ENCODE measurements around the gene FGFR3.

The FGFR3 gene

GRCh38 chr4:1808396-1808795, 15.3 kb downstream of the FGFR3 start:
- Mint-ChIP-seq H3K27me3 (no peaks in the 10 kb centered on the region), H3K9me3 (no peaks in the 10 kb centered on the region), H3K4me1 (no peaks in the 10 kb centered on the region), H3K4me3 (no peak overlapping the region), H3K27ac (no peak overlapping the region)
- ATAC-seq (no peak), DNase-seq (no peak)

DNA sequence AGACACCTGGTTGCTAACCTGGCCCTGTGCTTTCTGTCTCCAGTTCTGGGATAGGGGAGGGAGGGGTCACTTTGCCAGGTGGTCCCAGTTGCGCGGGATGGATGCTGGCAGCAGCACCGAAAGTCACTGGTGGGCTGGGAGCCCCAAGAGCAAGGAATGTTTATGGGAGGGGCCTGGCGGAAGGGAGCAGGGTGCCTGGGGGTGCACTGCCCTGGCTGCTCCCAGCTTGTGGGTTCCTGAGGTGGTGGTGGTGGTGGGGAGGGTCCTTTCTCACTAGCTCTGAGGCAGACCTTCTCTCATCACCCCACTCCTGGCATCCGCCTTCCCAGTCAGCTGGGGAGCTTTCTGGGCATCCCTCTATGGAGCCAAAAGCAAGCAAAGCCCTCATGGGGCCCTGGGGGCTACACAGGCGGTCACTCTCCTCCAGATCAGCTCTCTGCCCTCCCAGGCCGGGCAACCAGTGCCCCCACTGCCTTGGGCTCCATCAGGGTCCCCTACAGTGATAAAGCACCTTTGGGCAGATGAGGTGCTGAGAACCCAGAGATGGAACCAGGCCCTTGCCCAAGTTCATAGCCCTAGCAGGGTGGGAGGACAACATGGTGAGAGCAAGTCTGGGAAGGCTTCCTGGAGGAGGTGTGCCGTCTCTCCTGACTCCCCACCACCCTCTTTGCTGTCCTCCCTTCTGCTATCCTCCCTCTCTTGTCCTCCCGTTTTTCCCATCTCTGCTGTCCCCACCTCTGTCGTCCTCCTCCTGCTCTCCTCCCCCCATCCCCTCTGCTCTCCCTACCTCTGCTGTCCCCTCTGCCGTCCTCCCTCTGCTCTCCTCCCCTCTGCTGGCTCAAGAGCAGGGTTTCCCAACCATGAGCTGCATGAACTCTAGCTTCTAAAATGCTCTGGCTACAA, 16.0 kb downstream of the FGFR3 start:
- ATAC-seq (no peak), DNase-seq (no peak)
- H3K27me3 Mint-ChIP-seq = no peaks in the 10 kb centered on the region
- peak overlapping the region in 1 of 2 donors; percentile 48 for H3K27ac Mint-ChIP-seq
- H3K4me1 Mint-ChIP-seq = no peaks in the 10 kb centered on the region
- no peaks in the 10 kb centered on the region for H3K9me3 Mint-ChIP-seq
- no peak overlapping the region for H3K4me3 Mint-ChIP-seq

- ATAC-seq (peak; percentile 88), DNase-seq (peak; percentile 83 to 84)
- Mint-ChIP-seq H3K4me3 (no peak overlapping the region), H3K27me3 (no peaks in the 10 kb centered on the region), H3K9me3 (no peaks in the 10 kb centered on the region), H3K4me1 (no peaks in the 10 kb centered on the region), H3K27ac (no peak overlapping the region)
Observed at GRCh38 chr4:1809754-1810502, 16.8 kb downstream of the FGFR3 start.

DNA sequence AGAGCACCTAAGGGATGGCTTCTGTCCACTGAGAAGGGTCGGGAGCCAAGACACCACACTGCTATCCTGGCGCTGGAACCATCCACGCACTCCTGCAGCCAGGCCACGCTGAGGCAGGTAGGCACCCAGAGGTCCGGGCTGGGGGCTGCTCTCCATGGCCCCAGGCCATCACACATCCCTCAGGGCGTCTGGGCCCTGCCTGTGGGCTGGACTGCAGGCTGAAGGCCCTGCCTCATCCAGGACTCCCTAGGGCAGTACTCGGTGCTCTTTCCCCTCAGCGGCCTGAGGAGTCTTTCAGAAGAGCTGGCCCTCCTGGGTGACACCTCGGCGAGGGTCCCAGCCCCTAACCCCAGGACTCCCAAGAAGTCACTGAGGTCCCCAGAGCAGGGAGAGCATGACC, 17.7 kb downstream of the FGFR3 start:
- no peak overlapping the region for H3K4me3 Mint-ChIP-seq
- no peaks in the 10 kb centered on the region for H3K4me1 Mint-ChIP-seq
- no peak overlapping the region for H3K27ac Mint-ChIP-seq
- no peak for ATAC-seq
- no peak for DNase-seq
- no peaks in the 10 kb centered on the region for H3K27me3 Mint-ChIP-seq
- H3K9me3 Mint-ChIP-seq = no peaks in the 10 kb centered on the region

- no peak for ATAC-seq
- no peak for DNase-seq
- H3K4me3 Mint-ChIP-seq = no peak overlapping the region
- H3K9me3 Mint-ChIP-seq = no peaks in the 10 kb centered on the region
- H3K4me1 Mint-ChIP-seq = no peaks in the 10 kb centered on the region
- no peak overlapping the region for H3K27ac Mint-ChIP-seq
- no peaks in the 10 kb centered on the region for H3K27me3 Mint-ChIP-seq
Observed at GRCh38 chr4:1812720-1813119, 19.6 kb downstream of the FGFR3 start.

GRCh38 chr4:1813231-1813630, 20.1 kb downstream of the FGFR3 start:
- no peak overlapping the region for H3K4me3 Mint-ChIP-seq
- H3K9me3 Mint-ChIP-seq = no peaks in the 10 kb centered on the region
- H3K27ac Mint-ChIP-seq = peak overlapping the region in 1 of 2 donors; percentile 67
- no peaks in the 10 kb centered on the region for H3K27me3 Mint-ChIP-seq
- H3K4me1 Mint-ChIP-seq = no peaks in the 10 kb centered on the region
- ATAC-seq = no peak
- DNase-seq = no peak

GRCh38 chr4:1813915-1814314, 20.8 kb downstream of the FGFR3 start:
- no peak overlapping the region for H3K4me3 Mint-ChIP-seq
- no peak for DNase-seq
- H3K27ac Mint-ChIP-seq = no peak overlapping the region
- H3K27me3 Mint-ChIP-seq = no peaks in the 10 kb centered on the region
- no peak for ATAC-seq
- no peaks in the 10 kb centered on the region for H3K9me3 Mint-ChIP-seq
- H3K4me1 Mint-ChIP-seq = no peaks in the 10 kb centered on the region

- H3K4me1 Mint-ChIP-seq = no peaks in the 10 kb centered on the region
- no peak for ATAC-seq
- H3K27me3 Mint-ChIP-seq = no peaks in the 10 kb centered on the region
- no peak for DNase-seq
- H3K4me3 Mint-ChIP-seq = no peak overlapping the region
- no peak overlapping the region for H3K27ac Mint-ChIP-seq
- H3K9me3 Mint-ChIP-seq = no peaks in the 10 kb centered on the region
Observed at GRCh38 chr4:1814453-1814852, 21.4 kb downstream of the FGFR3 start.

- peak; percentile 33 for ATAC-seq
- no peak overlapping the region for H3K27ac Mint-ChIP-seq
Observed at GRCh38 chr4:1815096-1815996, 22.3 kb downstream of the FGFR3 start.

GRCh38 chr4:1815997-1816860, 23.1 kb downstream of the FGFR3 start:
- Mint-ChIP-seq H3K27me3 (no peaks in the 10 kb centered on the region), H3K4me3 (no peak overlapping the region), H3K4me1 (no peaks in the 10 kb centered on the region), H3K27ac (peak overlapping the region in 1 of 2 donors; percentile 38), H3K9me3 (no peaks in the 10 kb centered on the region)
- DNase-seq (no peak), ATAC-seq (no peak)

More at GRCh38 chr4:1815096-1815996, 22.3 kb downstream of the FGFR3 start:
- H3K27me3 Mint-ChIP-seq = no peaks in the 10 kb centered on the region
- DNase-seq = no peak
- H3K4me3 Mint-ChIP-seq = no peak overlapping the region
- H3K9me3 Mint-ChIP-seq = no peaks in the 10 kb centered on the region
- H3K4me1 Mint-ChIP-seq = no peaks in the 10 kb centered on the region

GRCh38 chr4:1819284-1819683, 26.2 kb downstream of the FGFR3 start:
- Mint-ChIP-seq H3K27me3 (no peaks in the 10 kb centered on the region), H3K27ac (no peak overlapping the region), H3K9me3 (no peaks in the 10 kb centered on the region), H3K4me1 (no peaks in the 10 kb centered on the region), H3K4me3 (no peak overlapping the region)
- DNase-seq = no peak
- no peak for ATAC-seq

GRCh38 chr4:1819816-1820215, 26.7 kb downstream of the FGFR3 start:
- no peaks in the 10 kb centered on the region for H3K9me3 Mint-ChIP-seq
- no peaks in the 10 kb centered on the region for H3K27me3 Mint-ChIP-seq
- H3K27ac Mint-ChIP-seq = no peak overlapping the region
- H3K4me3 Mint-ChIP-seq = no peak overlapping the region
- no peak for ATAC-seq
- DNase-seq = no peak
- no peaks in the 10 kb centered on the region for H3K4me1 Mint-ChIP-seq

GRCh38 chr4:1821679-1822567, 28.8 kb downstream of the FGFR3 start:
- Mint-ChIP-seq H3K4me1 (no peaks in the 10 kb centered on the region), H3K4me3 (no peak overlapping the region), H3K27ac (no peak overlapping the region), H3K9me3 (no peaks in the 10 kb centered on the region), H3K27me3 (no peaks in the 10 kb centered on the region)
- no peak for ATAC-seq
- no peak for DNase-seq

All from stimulated activated naive CD8-positive, alpha-beta T cell treated with anti-CD3 and anti-CD28 coated beads, Interleukin-15, amount 100 ng/mL, for 72 hours (primary cell).